ENCODE data around the gene CHD5. TPM values are rescaled to one million over a fixed set of nuclear protein-coding genes. Genes with fewer than 3 reads are reported as not detected.

CHD5 gene
- total RNA-seq, 1 experiment from 2014 or later, result 62.9 TPM

DNA sequence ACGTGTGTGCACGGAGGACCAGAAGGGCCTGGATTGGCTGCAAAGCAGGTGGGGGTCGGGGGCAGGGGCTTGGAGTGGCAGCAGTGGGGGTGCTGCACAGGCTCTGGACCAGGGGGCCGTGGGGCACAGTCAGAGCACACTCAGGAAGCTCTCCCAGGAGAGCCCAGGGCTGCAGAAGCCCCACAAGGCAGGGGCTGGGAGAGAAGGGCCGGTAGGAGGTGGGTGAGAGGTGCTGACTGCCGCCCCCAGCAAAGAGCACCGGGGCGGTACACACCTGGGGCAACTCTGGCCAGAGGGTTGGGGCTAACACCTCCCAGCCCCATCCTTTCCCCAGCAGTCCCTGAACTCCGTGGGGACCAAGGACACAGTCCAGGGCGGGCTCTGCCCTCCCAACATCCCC is 13.9 kb downstream of the CHD5 start:
- ChIA-PET CTCF (no interaction called here), POLR2A (no interaction called here)
- Histone ChIP-seq H3K9me3 (ENCODE audit: control insufficient read depth, insufficient read depth, low read depth, low read length) (no peaks in the 10 kb centered on the region), H3K4me1 (ENCODE audit: control insufficient read depth, insufficient read depth, low read length) (peaks cover 15% of the 10 kb centered on the region), H3K36me3 (ENCODE audit: control insufficient read depth, insufficient read depth, low read length) (no peaks in the 10 kb centered on the region), H3K27ac (ENCODE audit: low read length) (no peak overlapping the region), H3K27me3 (ENCODE audit: control insufficient read depth, insufficient read depth, low read length) (no peaks in the 10 kb centered on the region), H3K4me3 (ENCODE audit: low read depth in 2 of 2, low read length in 2 of 2) (no peak overlapping the region)
- DNase-seq (ENCODE audit: low read depth, low spot score), result no peak
- BruUV-seq (replicated peaks), result no TSS peak
- TF ChIP-seq SIN3A (IDR thresholded peaks at IDR 0.05; ENCODE audit: borderline replicate concordance, insufficient read depth, low read depth, low read length) (no peak), POLR2AphosphoS5 (IDR thresholded peaks at IDR 0.05; ENCODE audit: low read depth, low read length) (no peak), TCF7L2 (IDR thresholded peaks at IDR 0.05; ENCODE audit: low read depth, low read length) (no peak)
- TF ChIP-seq, protein P1, sequence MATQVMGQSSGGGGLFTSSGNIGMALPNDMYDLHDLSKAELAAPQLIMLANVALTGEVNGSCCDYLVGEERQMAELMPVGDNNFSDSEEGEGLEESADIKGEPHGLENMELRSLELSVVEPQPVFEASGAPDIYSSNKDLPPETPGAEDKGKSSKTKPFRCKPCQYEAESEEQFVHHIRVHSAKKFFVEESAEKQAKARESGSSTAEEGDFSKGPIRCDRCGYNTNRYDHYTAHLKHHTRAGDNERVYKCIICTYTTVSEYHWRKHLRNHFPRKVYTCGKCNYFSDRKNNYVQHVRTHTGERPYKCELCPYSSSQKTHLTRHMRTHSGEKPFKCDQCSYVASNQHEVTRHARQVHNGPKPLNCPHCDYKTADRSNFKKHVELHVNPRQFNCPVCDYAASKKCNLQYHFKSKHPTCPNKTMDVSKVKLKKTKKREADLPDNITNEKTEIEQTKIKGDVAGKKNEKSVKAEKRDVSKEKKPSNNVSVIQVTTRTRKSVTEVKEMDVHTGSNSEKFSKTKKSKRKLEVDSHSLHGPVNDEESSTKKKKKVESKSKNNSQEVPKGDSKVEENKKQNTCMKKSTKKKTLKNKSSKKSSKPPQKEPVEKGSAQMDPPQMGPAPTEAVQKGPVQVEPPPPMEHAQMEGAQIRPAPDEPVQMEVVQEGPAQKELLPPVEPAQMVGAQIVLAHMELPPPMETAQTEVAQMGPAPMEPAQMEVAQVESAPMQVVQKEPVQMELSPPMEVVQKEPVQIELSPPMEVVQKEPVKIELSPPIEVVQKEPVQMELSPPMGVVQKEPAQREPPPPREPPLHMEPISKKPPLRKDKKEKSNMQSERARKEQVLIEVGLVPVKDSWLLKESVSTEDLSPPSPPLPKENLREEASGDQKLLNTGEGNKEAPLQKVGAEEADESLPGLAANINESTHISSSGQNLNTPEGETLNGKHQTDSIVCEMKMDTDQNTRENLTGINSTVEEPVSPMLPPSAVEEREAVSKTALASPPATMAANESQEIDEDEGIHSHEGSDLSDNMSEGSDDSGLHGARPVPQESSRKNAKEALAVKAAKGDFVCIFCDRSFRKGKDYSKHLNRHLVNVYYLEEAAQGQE (IDR thresholded peaks at IDR 0.05; ENCODE audit: insufficient read depth in 1 of 2, low read depth in 2 of 2, low read length in 1 of 2), result no peak
- TF ChIP-seq, protein P2, sequence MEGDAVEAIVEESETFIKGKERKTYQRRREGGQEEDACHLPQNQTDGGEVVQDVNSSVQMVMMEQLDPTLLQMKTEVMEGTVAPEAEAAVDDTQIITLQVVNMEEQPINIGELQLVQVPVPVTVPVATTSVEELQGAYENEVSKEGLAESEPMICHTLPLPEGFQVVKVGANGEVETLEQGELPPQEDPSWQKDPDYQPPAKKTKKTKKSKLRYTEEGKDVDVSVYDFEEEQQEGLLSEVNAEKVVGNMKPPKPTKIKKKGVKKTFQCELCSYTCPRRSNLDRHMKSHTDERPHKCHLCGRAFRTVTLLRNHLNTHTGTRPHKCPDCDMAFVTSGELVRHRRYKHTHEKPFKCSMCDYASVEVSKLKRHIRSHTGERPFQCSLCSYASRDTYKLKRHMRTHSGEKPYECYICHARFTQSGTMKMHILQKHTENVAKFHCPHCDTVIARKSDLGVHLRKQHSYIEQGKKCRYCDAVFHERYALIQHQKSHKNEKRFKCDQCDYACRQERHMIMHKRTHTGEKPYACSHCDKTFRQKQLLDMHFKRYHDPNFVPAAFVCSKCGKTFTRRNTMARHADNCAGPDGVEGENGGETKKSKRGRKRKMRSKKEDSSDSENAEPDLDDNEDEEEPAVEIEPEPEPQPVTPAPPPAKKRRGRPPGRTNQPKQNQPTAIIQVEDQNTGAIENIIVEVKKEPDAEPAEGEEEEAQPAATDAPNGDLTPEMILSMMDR (IDR thresholded peaks at IDR 0.05), result no peak
- ATAC-seq, result no peak
- in situ Hi-C loops (cut with HindIII; ENCODE audit: low pct_unique_long_range_greater_than_20kb, low sequenced_read_pairs), result no loop called here
- intact Hi-C loops (cut with micrococcal nuclease; ENCODE audit: unreplicated experiment), result no loop called here

DNA sequence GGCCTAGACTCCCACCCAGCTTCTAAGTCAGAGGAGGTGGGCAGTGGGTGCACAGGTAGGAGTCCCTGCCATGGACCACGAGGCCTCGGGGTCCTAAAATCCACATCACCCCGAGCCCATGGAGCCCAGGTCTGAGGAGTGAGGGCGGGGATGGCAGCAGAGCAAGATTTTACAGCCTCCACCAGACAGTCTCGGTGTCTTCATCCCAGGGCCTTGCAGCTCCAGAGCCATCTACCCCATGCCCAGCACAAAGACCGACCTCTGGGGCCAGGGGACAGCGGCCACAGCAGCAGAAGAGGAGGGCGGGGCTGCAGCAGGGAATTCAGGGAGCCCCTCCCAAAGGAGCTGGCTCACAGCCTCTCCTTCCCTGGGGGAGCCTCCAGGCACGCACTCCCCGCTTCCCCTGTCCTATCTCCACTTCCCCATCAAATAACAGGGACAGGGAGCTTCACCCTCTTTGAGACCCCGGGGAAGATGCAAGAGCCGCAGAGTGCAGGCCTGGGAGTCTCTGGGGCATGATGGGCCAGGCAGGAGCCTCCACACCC is 14.6 kb downstream of the CHD5 start:
- no peaks in the 10 kb centered on the region for H3K36me3 ChIP-seq (ENCODE audit: control insufficient read depth, insufficient read depth, low read length)
- DNase-seq (ENCODE audit: low read depth, low spot score) (no peak), ATAC-seq (no peak)
- no TSS peak for BruUV-seq (replicated peaks)
- H3K4me1 ChIP-seq (ENCODE audit: control insufficient read depth, insufficient read depth, low read length), result peaks cover 8% of the 10 kb centered on the region
- CTCF ChIA-PET, result no interaction called here
- no peaks in the 10 kb centered on the region for H3K27me3 ChIP-seq (ENCODE audit: control insufficient read depth, insufficient read depth, low read length)
- intact Hi-C loops (cut with micrococcal nuclease; ENCODE audit: unreplicated experiment) (no loop called here), in situ Hi-C loops (cut with HindIII; ENCODE audit: low pct_unique_long_range_greater_than_20kb, low sequenced_read_pairs) (no loop called here)
- no peaks in the 10 kb centered on the region for H3K9me3 ChIP-seq (ENCODE audit: control insufficient read depth, insufficient read depth, low read depth, low read length)
- no peak overlapping the region for H3K27ac ChIP-seq (ENCODE audit: low read length)
- TF ChIP-seq POLR2AphosphoS5 (IDR thresholded peaks at IDR 0.05; ENCODE audit: low read depth, low read length) (no peak), SIN3A (IDR thresholded peaks at IDR 0.05; ENCODE audit: borderline replicate concordance, insufficient read depth, low read depth, low read length) (no peak), TCF7L2 (IDR thresholded peaks at IDR 0.05; ENCODE audit: low read depth, low read length) (no peak)
- TF ChIP-seq, protein P2 (IDR thresholded peaks at IDR 0.05), result no peak
- TF ChIP-seq, protein P1 (IDR thresholded peaks at IDR 0.05; ENCODE audit: insufficient read depth in 1 of 2, low read depth in 2 of 2, low read length in 1 of 2), result no peak
- POLR2A ChIA-PET, result interaction anchor here (0.7 kb wide), 1 partner anchor 24 kb away, joined by 4 read pairs; no protein-coding TSS in a partner anchor
- no peak overlapping the region for H3K4me3 ChIP-seq (ENCODE audit: low read depth in 2 of 2, low read length in 2 of 2)
